ENCODE measurements around the gene ANKRD6.

Gene ANKRD6

GRCh38 chr6:89509777-89510281, 76.9 kb downstream of the ANKRD6 start:
- no peak for DNase-seq (ENCODE audit: low read depth in 2 of 2)

- no peak for DNase-seq (ENCODE audit: low read depth in 2 of 2)
Observed at GRCh38 chr6:89510393-89510792, 77.4 kb downstream of the ANKRD6 start.

GRCh38 chr6:89518352-89519055, 85.6 kb downstream of the ANKRD6 start:
- no peak for DNase-seq (ENCODE audit: low read depth in 2 of 2)

- DNase-seq (ENCODE audit: low read depth in 2 of 2), result no peak
Observed at GRCh38 chr6:89520736-89521135, 87.8 kb downstream of the ANKRD6 start.

GRCh38 chr6:89522778-89523177, 89.8 kb downstream of the ANKRD6 start:
- no peak for DNase-seq (ENCODE audit: low read depth in 2 of 2)

GRCh38 chr6:89525786-89526562, 93.0 kb downstream of the ANKRD6 start:
- DNase-seq (ENCODE audit: low read depth in 2 of 2), result no peak

GRCh38 chr6:89526563-89526869, 93.6 kb downstream of the ANKRD6 start:
- no peak for DNase-seq (ENCODE audit: low read depth in 2 of 2)

GRCh38 chr6:89527634-89528033, 94.7 kb downstream of the ANKRD6 start:
- DNase-seq (ENCODE audit: low read depth in 2 of 2), result no peak

- DNase-seq (ENCODE audit: low read depth in 2 of 2), result no peak
Observed at GRCh38 chr6:89528866-89529265, 95.9 kb downstream of the ANKRD6 start.

GRCh38 chr6:89530982-89531381, 98.0 kb downstream of the ANKRD6 start:
- no peak for DNase-seq (ENCODE audit: low read depth in 2 of 2)

- DNase-seq (ENCODE audit: low read depth in 2 of 2), result no peak
Observed at GRCh38 chr6:89536231-89536630, 103.3 kb downstream of the ANKRD6 start.

- DNase-seq (ENCODE audit: low read depth in 2 of 2), result no peak
Observed at GRCh38 chr6:89539779-89540178, 106.8 kb downstream of the ANKRD6 start.

GRCh38 chr6:89542081-89542857, 109.3 kb downstream of the ANKRD6 start:
- DNase-seq (ENCODE audit: low read depth in 2 of 2), result no peak

- DNase-seq (ENCODE audit: low read depth in 2 of 2), result no peak
Observed at GRCh38 chr6:89542866-89543265, 109.9 kb downstream of the ANKRD6 start.

- no peak for DNase-seq (ENCODE audit: low read depth in 2 of 2)
Observed at GRCh38 chr6:89547281-89547680, 114.3 kb downstream of the ANKRD6 start.

GRCh38 chr6:89553431-89553830, 120.5 kb downstream of the ANKRD6 start:
- DNase-seq (ENCODE audit: low read depth in 2 of 2), result no peak

GRCh38 chr6:89554106-89554505, 121.2 kb downstream of the ANKRD6 start:
- DNase-seq (ENCODE audit: low read depth in 2 of 2), result no peak

GRCh38 chr6:89555031-89555430, 122.1 kb downstream of the ANKRD6 start:
- DNase-seq (ENCODE audit: low read depth in 2 of 2), result no peak

- DNase-seq (ENCODE audit: low read depth in 2 of 2), result no peak
Observed at GRCh38 chr6:89555806-89556205, 122.9 kb downstream of the ANKRD6 start.

- DNase-seq (ENCODE audit: low read depth in 2 of 2), result no peak
Observed at GRCh38 chr6:89559487-89559886, 126.5 kb downstream of the ANKRD6 start.

- DNase-seq (ENCODE audit: low read depth in 2 of 2), result no peak
Observed at GRCh38 chr6:89562093-89562973, 129.4 kb downstream of the ANKRD6 start.

- no peak for DNase-seq (ENCODE audit: low read depth in 2 of 2)
Observed at GRCh38 chr6:89563866-89564265, 130.9 kb downstream of the ANKRD6 start.
